HCT116 (cell line): ENCODE measurements around the gene ARMC2. TPM values are rescaled to one million over a fixed set of nuclear protein-coding genes. Genes with fewer than 3 reads are reported as not detected.

Source experiments
- ATAC-seq: fragments of 200-7000 bp; cut with Tn5 transposase; 2 replicates; pipeline ENCODE4 v1.9.1; 2020; ENCODE audit warnings: mild to moderate bottlenecking, moderate library complexity
- BruUV-seq: library from RNA; stranded (reverse); fragments of 400-500 nt; replicated peaks from 2 replicates; lab custom pipeline; 2021; lab: Mats Ljungman, UMichigan
- CTCF ChIA-PET: fragments of 300-600 bp; sonication (Branson Sonifier 250); formaldehyde crosslinking; loops from one replicate; lab custom pipeline; 2021; ENCODE audit warnings: antibody characterized with exemption; lab: Charles Lee
- POLR2A ChIA-PET: fragments of 300-600, 350-600 bp; sonication (Branson Sonifier 250); formaldehyde crosslinking; loops from one replicate; lab custom pipeline; 2021; ENCODE audit warnings: antibody characterized with exemption; lab: Charles Lee
- RAD21 ChIA-PET, 2 experiments: fragments of 300-600 bp; sonication (Branson Sonifier 250); formaldehyde crosslinking; loops; one replicate each; lab custom pipeline; 2023; ENCODE audit warnings: low total read pairs in 2 of 2; ENCODE audit not compliant: uncharacterized antibody in 2 of 2, unreplicated experiment in 2 of 2, low non-redundant PET in 1 of 2; lab: Charles Lee
- DNase-seq: peaks from one replicate; pipeline ENCODE4 v3.0.0-alpha.2; 2010; ENCODE audit warnings: low read depth, low spot score
- H2AFZ ChIP-seq: fragments of 200-600 bp; shearing (Covaris generic), sonication (generic); 2 replicates; pipeline ENCODE4 v1.6.1; 2017; ENCODE audit warnings: low read depth, mixed run types, mixed read lengths, antibody characterized with exemption, low read length; ENCODE audit not compliant: poor library complexity, severe bottlenecking
- H3K27ac ChIP-seq: 2 replicates; pipeline ENCODE4 v1.5.1; 2012; ENCODE audit warnings: low read depth, low read length
- H3K27me3 ChIP-seq: fragments of 200-600 bp; sonication (generic); 2 replicates; pipeline ENCODE4 v1.6.1; 2016; ENCODE audit warnings: mixed run types, low read length, mixed read lengths; ENCODE audit not compliant: insufficient read depth
- H3K36me3 ChIP-seq, 2 experiments: fragments of 200-500 bp in 1 of 2; fragments of 200-600 bp in 1 of 2; sonication (Bioruptor generic) in 1 of 2; sonication (generic) in 1 of 2; 2 replicates each; pipeline versions ENCODE4 v1.5.1 to v1.6.1; 2014 to 2016; ENCODE audit warnings: low read length in 2 of 2, inconsistent platforms in 1 of 2, mixed read lengths in 1 of 2, mixed run types in 1 of 2; ENCODE audit not compliant: insufficient read depth in 2 of 2, control insufficient read depth in 1 of 2
- H3K4me1 ChIP-seq, 2 experiments: fragments of 200-600 bp in 1 of 2; sonication (generic) in 1 of 2; 2 replicates each; pipeline versions ENCODE4 v1.5.1 to v1.6.1; 2012 to 2017; ENCODE audit warnings: low read length in 2 of 2, inconsistent platforms in 1 of 2, mild to moderate bottlenecking in 1 of 2, mixed read lengths in 1 of 2, mixed run types in 1 of 2, moderate library complexity in 1 of 2; ENCODE audit not compliant: insufficient read depth in 2 of 2, control insufficient read depth in 1 of 2
- H3K4me2 ChIP-seq: fragments of 200-600 bp; sonication (generic); 2 replicates; pipeline ENCODE4 v1.6.1; 2017; ENCODE audit warnings: mixed run types, low read length, mixed read lengths
- H3K4me3 ChIP-seq, 2 experiments: fragments of 200-600 bp in 1 of 2; sonication (generic) in 1 of 2; replicated peaks in 1 of 2; 2 replicates each; pipeline ENCODE4 v1.5.1; 2011 to 2016; ENCODE audit warnings: low read length in 2 of 2, control low read depth in 1 of 2, low read depth in 1 of 2, mild to moderate bottlenecking in 1 of 2, mixed read lengths in 1 of 2, mixed run types in 1 of 2
- H3K79me2 ChIP-seq: fragments of 200-600 bp; sonication (generic); 2 replicates; pipeline ENCODE4 v1.6.1; 2017; ENCODE audit warnings: mild to moderate bottlenecking, mixed run types, low read length, moderate library complexity, mixed read lengths; ENCODE audit not compliant: insufficient read depth
- H3K9ac ChIP-seq: fragments of 200-600 bp; sonication (generic); 2 replicates; pipeline ENCODE4 v1.6.1; 2016; ENCODE audit warnings: low read length, mixed read lengths
- H3K9me2 ChIP-seq: fragments of 200-600 bp; sonication (generic), shearing (Covaris generic); 2 replicates; pipeline ENCODE4 v1.6.1; 2017; ENCODE audit warnings: mixed run types, mild to moderate bottlenecking, moderate library complexity; ENCODE audit not compliant: insufficient read depth
- H3K9me3 ChIP-seq, 2 experiments: fragments of 200-500 bp in 1 of 2; fragments of 200-600 bp in 1 of 2; sonication (Bioruptor generic) in 1 of 2; sonication (generic) in 1 of 2; 2 replicates each; pipeline ENCODE4 v1.6.1; 2014 to 2017; ENCODE audit warnings: low read length in 2 of 2, mixed read lengths in 2 of 2, inconsistent platforms in 1 of 2, low read depth in 1 of 2, mild to moderate bottlenecking in 1 of 2, mixed run types in 1 of 2, moderate library complexity in 1 of 2; ENCODE audit not compliant: control insufficient read depth in 1 of 2, insufficient read depth in 1 of 2
- H4K20me1 ChIP-seq: fragments of 200-600 bp; sonication (generic), shearing (Covaris generic); 2 replicates; pipeline ENCODE4 v1.6.1; 2017; ENCODE audit warnings: mixed run types, mild to moderate bottlenecking, moderate library complexity; ENCODE audit not compliant: insufficient read depth
- CBX3 ChIP-seq: IDR thresholded peaks from 2 replicates; pipeline ENCODE4 v1.6.1; 2012; ENCODE audit warnings: low read depth
- CEBPB ChIP-seq: IDR thresholded peaks from 2 replicates; pipeline ENCODE4 v1.6.1; 2012; ENCODE audit warnings: low read depth
- EGR1 ChIP-seq: IDR thresholded peaks from 2 replicates; pipeline ENCODE4 v1.6.1; 2012; ENCODE audit warnings: low read depth
- ELF1 ChIP-seq: IDR thresholded peaks from 2 replicates; pipeline ENCODE4 v1.6.1; 2012; ENCODE audit warnings: low read depth, borderline replicate concordance
- EZH2 ChIP-seq: fragments of 200-600 bp; sonication (generic); IDR thresholded peaks from 2 replicates; pipeline ENCODE4 v1.6.1; 2017; ENCODE audit warnings: antibody characterized with exemption, mixed run types
- EZH2phosphoT487 ChIP-seq: fragments of 200-600 bp; IDR thresholded peaks from 2 replicates; pipeline ENCODE4 v1.6.1; 2018; ENCODE audit warnings: antibody characterized with exemption, borderline replicate concordance
- FOSL1 ChIP-seq: IDR thresholded peaks from 2 replicates; pipeline ENCODE4 v1.6.1; 2012; ENCODE audit warnings: low read depth
- JUND ChIP-seq: IDR thresholded peaks from 2 replicates; pipeline ENCODE4 v1.6.1; 2012
- POLR2A ChIP-seq: IDR thresholded peaks from 2 replicates; pipeline ENCODE4 v1.7.0; 2011; ENCODE audit warnings: borderline replicate concordance; ENCODE audit not compliant: insufficient read depth, insufficient read length; ENCODE audit errors: extremely low read depth
- RAD21 ChIP-seq: IDR thresholded peaks from 2 replicates; pipeline ENCODE4 v1.6.1; 2012; ENCODE audit warnings: low read depth, mild to moderate bottlenecking
- SIN3A ChIP-seq: IDR thresholded peaks from 2 replicates; pipeline ENCODE4 v1.6.1; 2012; ENCODE audit warnings: low read depth
- SP1 ChIP-seq: IDR thresholded peaks from 2 replicates; pipeline ENCODE4 v1.6.1; 2012; ENCODE audit warnings: low read depth
- SRF ChIP-seq: IDR thresholded peaks from 2 replicates; pipeline ENCODE4 v1.6.1; 2012; ENCODE audit warnings: low read depth
- TCF7L2 ChIP-seq: IDR thresholded peaks from 2 replicates; pipeline ENCODE4 v1.7.0; 2011; ENCODE audit warnings: borderline replicate concordance, inconsistent platforms; ENCODE audit not compliant: insufficient read depth, insufficient read length; ENCODE audit errors: extremely low read depth
- YY1 ChIP-seq: IDR thresholded peaks from 2 replicates; pipeline ENCODE4 v1.6.1; 2011; ENCODE audit warnings: low read length, low read depth, moderate library complexity, mild to moderate bottlenecking; ENCODE audit not compliant: insufficient replicate concordance; ENCODE audit errors: extremely low read depth
- ZFX ChIP-seq: fragments of 450-650 bp; IDR thresholded peaks from 2 replicates; pipeline ENCODE4 v1.6.1; 2017
- ZNF274 ChIP-seq: fragments of 200-500 bp; sonication (Bioruptor generic); IDR thresholded peaks from 2 replicates; pipeline ENCODE4 v1.6.1; 2014; ENCODE audit warnings: mild to moderate bottlenecking, low read depth, low read length, inconsistent platforms
- intact Hi-C: fragments of 100-400 bp; cut with micrococcal nuclease; formaldehyde crosslinking; loops from 2 replicates; pipeline ENCODE4 v1.10.0; 2022
- total RNA-seq: library from RNA; stranded (reverse); gene quantifications from one replicate; pipeline ENCODE4 v1.2.1, GENCODE V29; 2021; ENCODE audit not compliant: unreplicated experiment
- TF ChIP-seq, protein P1 (sequence below): IDR thresholded peaks from 2 replicates; pipeline ENCODE4 v1.6.1; 2012
- TF ChIP-seq, protein P2 (sequence below): IDR thresholded peaks from 2 replicates; pipeline ENCODE4 v1.6.1; 2011; ENCODE audit warnings: mild to moderate bottlenecking, low read length, moderate library complexity; ENCODE audit not compliant: insufficient replicate concordance; ENCODE audit errors: extremely low read depth
- TF ChIP-seq, protein P3 (sequence below), 3 experiments: fragments of 200-600 bp in 1 of 3; sonication (generic) in 1 of 3; IDR thresholded peaks in 2 of 3; conservative IDR thresholded peaks in 1 of 3; 2 replicates each; pipeline ENCODE4 v1.5.1; 2012 to 2017; ENCODE audit warnings: low read depth in 2 of 3, low read length in 2 of 3, antibody characterized with exemption in 1 of 3, borderline replicate concordance in 1 of 3, control low read depth in 1 of 3, mild to moderate bottlenecking in 1 of 3, mixed read lengths in 1 of 3, mixed run types in 1 of 3, moderate library complexity in 1 of 3; ENCODE audit not compliant: insufficient read depth in 1 of 3
- TF ChIP-seq, protein P4 (sequence below): IDR thresholded peaks from 2 replicates; pipeline ENCODE4 v1.6.1; 2012; ENCODE audit warnings: low read depth

The ARMC2 gene
- total RNA-seq, 1 experiment from 2014 or later, result 3.6 TPM

DNA sequence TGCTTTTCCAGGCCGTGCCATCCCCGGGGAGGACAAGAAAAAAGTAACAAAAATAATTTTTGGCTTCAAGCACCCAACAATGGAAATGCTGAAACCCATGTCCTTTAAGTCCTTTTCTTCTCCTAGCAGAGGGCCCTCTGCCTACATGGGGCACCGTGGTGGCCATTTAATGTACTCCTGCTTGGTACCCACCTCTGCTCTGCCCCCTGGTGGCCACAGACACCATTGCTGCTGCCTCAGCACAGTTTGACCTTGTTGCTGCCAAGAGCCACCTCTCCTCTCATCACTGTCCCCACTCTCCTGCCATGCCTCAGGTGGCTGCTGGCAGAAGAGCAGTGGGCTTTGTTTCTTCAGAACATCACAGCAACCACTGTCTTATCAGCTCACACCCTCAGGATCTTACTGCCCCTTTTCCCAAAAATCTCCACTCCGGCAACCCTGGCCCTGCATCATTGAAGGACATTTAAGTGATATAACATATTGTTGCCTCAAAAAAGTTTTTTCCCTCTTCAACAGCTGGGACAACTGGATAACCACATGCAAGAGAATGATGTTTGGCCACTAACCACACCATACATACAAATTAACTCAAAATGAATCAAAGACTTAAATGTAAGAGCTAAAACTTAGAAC, 12.9 kb upstream of the ARMC2 start:
- H3K4me1 ChIP-seq, result no peaks in the 10 kb centered on the region
- peak; percentile 67 for DNase-seq
- H3K27ac ChIP-seq, result no peak overlapping the region
- ATAC-seq, result peak; percentile 99
- no peaks in the 10 kb centered on the region for H3K36me3 ChIP-seq
- peak overlapping the region; percentile 96 for H2AFZ ChIP-seq
- POLR2A ChIA-PET, result no interaction called here
- H3K79me2 ChIP-seq, result no peaks in the 10 kb centered on the region
- H3K9ac ChIP-seq, result no peak overlapping the region
- no peaks in the 10 kb centered on the region for H3K9me2 ChIP-seq
- no peaks in the 10 kb centered on the region for H4K20me1 ChIP-seq
- RAD21 ChIA-PET, result interaction anchor here (1.0 kb wide), 3 partner anchors 238 to 294 kb away, joined by 3 read pairs; no protein-coding TSS in a partner anchor
- H3K4me2 ChIP-seq, result peak overlapping the region; percentile 14; the same call in 1 of the 2 replicates
- H3K4me3 ChIP-seq, result no peak overlapping the region
- CTCF ChIA-PET, result interaction anchor here (0.6 to 1.4 kb wide), 4 partner anchors 11 to 293 kb away, joined by 3 to 7 read pairs (median 3); partner anchors contain the start of gene ARMC2
- no peaks in the 10 kb centered on the region for H3K9me3 ChIP-seq
- BruUV-seq, result no TSS peak
- intact Hi-C loops, result loop anchor here (1.0 kb wide), 3 partner anchors 238 to 293 kb away; no protein-coding TSS in a partner anchor
- H3K27me3 ChIP-seq, result no peaks in the 10 kb centered on the region
- TF ChIP-seq EZH2phosphoT487 (no peak), SP1 (no peak), SRF (no peak), JUND (no peak), EZH2 (no peak), ZFX (no peak), YY1 (peak; percentile 69), EGR1 (no peak), CBX3 (no peak), ZNF274 (no peak), POLR2A (no peak), SIN3A (no peak), TCF7L2 (no peak), ELF1 (no peak), CEBPB (no peak), FOSL1 (no peak), RAD21 (peak; percentile 88)
- TF ChIP-seq, protein P1, sequence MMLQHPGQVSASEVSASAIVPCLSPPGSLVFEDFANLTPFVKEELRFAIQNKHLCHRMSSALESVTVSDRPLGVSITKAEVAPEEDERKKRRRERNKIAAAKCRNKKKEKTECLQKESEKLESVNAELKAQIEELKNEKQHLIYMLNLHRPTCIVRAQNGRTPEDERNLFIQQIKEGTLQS, result no peak
- TF ChIP-seq, protein P2, sequence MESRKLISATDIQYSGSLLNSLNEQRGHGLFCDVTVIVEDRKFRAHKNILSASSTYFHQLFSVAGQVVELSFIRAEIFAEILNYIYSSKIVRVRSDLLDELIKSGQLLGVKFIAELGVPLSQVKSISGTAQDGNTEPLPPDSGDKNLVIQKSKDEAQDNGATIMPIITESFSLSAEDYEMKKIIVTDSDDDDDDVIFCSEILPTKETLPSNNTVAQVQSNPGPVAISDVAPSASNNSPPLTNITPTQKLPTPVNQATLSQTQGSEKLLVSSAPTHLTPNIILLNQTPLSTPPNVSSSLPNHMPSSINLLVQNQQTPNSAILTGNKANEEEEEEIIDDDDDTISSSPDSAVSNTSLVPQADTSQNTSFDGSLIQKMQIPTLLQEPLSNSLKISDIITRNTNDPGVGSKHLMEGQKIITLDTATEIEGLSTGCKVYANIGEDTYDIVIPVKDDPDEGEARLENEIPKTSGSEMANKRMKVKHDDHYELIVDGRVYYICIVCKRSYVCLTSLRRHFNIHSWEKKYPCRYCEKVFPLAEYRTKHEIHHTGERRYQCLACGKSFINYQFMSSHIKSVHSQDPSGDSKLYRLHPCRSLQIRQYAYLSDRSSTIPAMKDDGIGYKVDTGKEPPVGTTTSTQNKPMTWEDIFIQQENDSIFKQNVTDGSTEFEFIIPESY, result no peak
- TF ChIP-seq, protein P3, sequence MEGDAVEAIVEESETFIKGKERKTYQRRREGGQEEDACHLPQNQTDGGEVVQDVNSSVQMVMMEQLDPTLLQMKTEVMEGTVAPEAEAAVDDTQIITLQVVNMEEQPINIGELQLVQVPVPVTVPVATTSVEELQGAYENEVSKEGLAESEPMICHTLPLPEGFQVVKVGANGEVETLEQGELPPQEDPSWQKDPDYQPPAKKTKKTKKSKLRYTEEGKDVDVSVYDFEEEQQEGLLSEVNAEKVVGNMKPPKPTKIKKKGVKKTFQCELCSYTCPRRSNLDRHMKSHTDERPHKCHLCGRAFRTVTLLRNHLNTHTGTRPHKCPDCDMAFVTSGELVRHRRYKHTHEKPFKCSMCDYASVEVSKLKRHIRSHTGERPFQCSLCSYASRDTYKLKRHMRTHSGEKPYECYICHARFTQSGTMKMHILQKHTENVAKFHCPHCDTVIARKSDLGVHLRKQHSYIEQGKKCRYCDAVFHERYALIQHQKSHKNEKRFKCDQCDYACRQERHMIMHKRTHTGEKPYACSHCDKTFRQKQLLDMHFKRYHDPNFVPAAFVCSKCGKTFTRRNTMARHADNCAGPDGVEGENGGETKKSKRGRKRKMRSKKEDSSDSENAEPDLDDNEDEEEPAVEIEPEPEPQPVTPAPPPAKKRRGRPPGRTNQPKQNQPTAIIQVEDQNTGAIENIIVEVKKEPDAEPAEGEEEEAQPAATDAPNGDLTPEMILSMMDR (IDR thresholded peaks at IDR 0.05 in 2 of 3, conservative IDR thresholded peaks at IDR 0.05 in 1 of 3; ENCODE audit: borderline replicate concordance in 1 of 3, insufficient read depth in 1 of 3, low read depth in 2 of 3, low read length in 2 of 3), result peak; percentile 78 to 92 (median 85)
- TF ChIP-seq, protein P4, sequence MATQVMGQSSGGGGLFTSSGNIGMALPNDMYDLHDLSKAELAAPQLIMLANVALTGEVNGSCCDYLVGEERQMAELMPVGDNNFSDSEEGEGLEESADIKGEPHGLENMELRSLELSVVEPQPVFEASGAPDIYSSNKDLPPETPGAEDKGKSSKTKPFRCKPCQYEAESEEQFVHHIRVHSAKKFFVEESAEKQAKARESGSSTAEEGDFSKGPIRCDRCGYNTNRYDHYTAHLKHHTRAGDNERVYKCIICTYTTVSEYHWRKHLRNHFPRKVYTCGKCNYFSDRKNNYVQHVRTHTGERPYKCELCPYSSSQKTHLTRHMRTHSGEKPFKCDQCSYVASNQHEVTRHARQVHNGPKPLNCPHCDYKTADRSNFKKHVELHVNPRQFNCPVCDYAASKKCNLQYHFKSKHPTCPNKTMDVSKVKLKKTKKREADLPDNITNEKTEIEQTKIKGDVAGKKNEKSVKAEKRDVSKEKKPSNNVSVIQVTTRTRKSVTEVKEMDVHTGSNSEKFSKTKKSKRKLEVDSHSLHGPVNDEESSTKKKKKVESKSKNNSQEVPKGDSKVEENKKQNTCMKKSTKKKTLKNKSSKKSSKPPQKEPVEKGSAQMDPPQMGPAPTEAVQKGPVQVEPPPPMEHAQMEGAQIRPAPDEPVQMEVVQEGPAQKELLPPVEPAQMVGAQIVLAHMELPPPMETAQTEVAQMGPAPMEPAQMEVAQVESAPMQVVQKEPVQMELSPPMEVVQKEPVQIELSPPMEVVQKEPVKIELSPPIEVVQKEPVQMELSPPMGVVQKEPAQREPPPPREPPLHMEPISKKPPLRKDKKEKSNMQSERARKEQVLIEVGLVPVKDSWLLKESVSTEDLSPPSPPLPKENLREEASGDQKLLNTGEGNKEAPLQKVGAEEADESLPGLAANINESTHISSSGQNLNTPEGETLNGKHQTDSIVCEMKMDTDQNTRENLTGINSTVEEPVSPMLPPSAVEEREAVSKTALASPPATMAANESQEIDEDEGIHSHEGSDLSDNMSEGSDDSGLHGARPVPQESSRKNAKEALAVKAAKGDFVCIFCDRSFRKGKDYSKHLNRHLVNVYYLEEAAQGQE, result no peak
